K562 (cell line): ENCODE data around the gene RHEX. TPM values are rescaled to one million over a fixed set of nuclear protein-coding genes. Genes with fewer than 3 reads are reported as not detected.

Experiments used
- ATAC-seq: fragments of 200-7000 bp; cut with Tn5 transposase; 3 replicates; pipeline ENCODE4 v1.9.1; 2020; ENCODE audit warnings: moderate library complexity
- BruUV-seq: library from RNA; stranded (reverse); fragments of 400-500 nt; replicated peaks from 2 replicates; lab custom pipeline; 2021; lab: Mats Ljungman, UMichigan
- CTCF ChIA-PET: fragments of 300-600 bp; formaldehyde crosslinking; extraction: SDS; loops from one replicate; lab custom pipeline; 2021; ENCODE audit warnings: low intra/inter-chr PET ratio; lab: Yijun Ruan, JAX
- POLR2A ChIA-PET: fragments of 300-600, 350-650 bp; sonication (Branson Sonifier 250); formaldehyde crosslinking; extraction: SDS; loops from one replicate; lab custom pipeline; 2021; ENCODE audit warnings: antibody characterized with exemption, inconsistent platforms; lab: Yijun Ruan, JAX
- DNase-seq, 4 experiments: peaks; one replicate each; pipeline versions ENCODE4 v3.0.0 to v3.0.0-alpha.2; 2011 to 2018; ENCODE audit warnings: low spot score in 3 of 4, mixed read lengths in 3 of 4; ENCODE audit errors: extremely low read depth in 1 of 4
- FAIRE-seq: peaks from 2 replicates; lab custom pipeline; 2011; peaks lifted over from hg19 to GRCh38; lab: Jason Lieb, UNC
- H2AFZ ChIP-seq: 2 replicates; pipeline ENCODE4 v1.6.0; 2011; ENCODE audit warnings: low read depth, low read length, control low read depth, inconsistent platforms
- H3K27ac ChIP-seq: fragments of 200-600 bp; 3 replicates; pipeline ENCODE4 v1.8.0; 2011; ENCODE audit warnings: low read depth, mild to moderate bottlenecking, control low read depth, inconsistent platforms, low read length, moderate library complexity, mixed read lengths; ENCODE audit errors: extremely low read depth
- H3K27me3 ChIP-seq, 2 experiments: fragments of 300-600 bp in 1 of 2; 2 replicates in 1 of 2; 3 replicates in 1 of 2; pipeline versions ENCODE4 v1.6.0 to v1.8.0; 2011; ENCODE audit warnings: inconsistent platforms in 2 of 2, low read length in 2 of 2, mild to moderate bottlenecking in 1 of 2, mixed read lengths in 1 of 2, moderate library complexity in 1 of 2; ENCODE audit not compliant: control insufficient read depth in 2 of 2, insufficient read depth in 2 of 2
- H3K36me3 ChIP-seq: fragments of 300-600 bp; 3 replicates; pipeline ENCODE4 v1.8.0; 2011; ENCODE audit warnings: mild to moderate bottlenecking, low read length, inconsistent platforms; ENCODE audit not compliant: control insufficient read depth, insufficient read depth
- H3K4me1 ChIP-seq, 2 experiments: fragments of 200-600 bp in 1 of 2; replicated peaks in 1 of 2; 2 replicates in 1 of 2; 3 replicates in 1 of 2; pipeline versions ENCODE4 v1.5.1 to v1.8.0; 2011; ENCODE audit warnings: inconsistent platforms in 2 of 2, low read length in 2 of 2, mild to moderate bottlenecking in 1 of 2, mixed read lengths in 1 of 2, moderate library complexity in 1 of 2; ENCODE audit not compliant: control insufficient read depth in 2 of 2, insufficient read depth in 2 of 2
- H3K4me2 ChIP-seq: 2 replicates; pipeline ENCODE4 v1.6.1; 2011; ENCODE audit warnings: low read length, control low read depth, inconsistent platforms, mixed read lengths; ENCODE audit not compliant: insufficient read depth
- H3K4me3 ChIP-seq: fragments of 200-600 bp; sonication (generic), shearing (Covaris generic); 2 replicates; pipeline ENCODE4 v1.5.1; 2016; ENCODE audit warnings: control low read depth, inconsistent platforms
- H3K79me2 ChIP-seq: fragments of 200-600 bp; 3 replicates; pipeline ENCODE4 v1.8.0; 2011; ENCODE audit warnings: low read length, inconsistent platforms; ENCODE audit not compliant: control insufficient read depth, insufficient read depth
- H3K9ac ChIP-seq, 2 experiments: 2 replicates each; pipeline versions ENCODE4 v1.6.0 to v1.6.1; 2011; ENCODE audit warnings: low read depth in 2 of 2, low read length in 2 of 2, control low read depth in 1 of 2, inconsistent platforms in 1 of 2, mild to moderate bottlenecking in 1 of 2, mixed read lengths in 1 of 2; ENCODE audit not compliant: insufficient read depth in 1 of 2
- H3K9me1 ChIP-seq: one replicate; pipeline ENCODE4 v1.6.0; 2011; ENCODE audit warnings: inconsistent platforms, mild to moderate bottlenecking, low read length, moderate library complexity; ENCODE audit not compliant: control insufficient read depth, insufficient read depth
- H3K9me3 ChIP-seq: replicated peaks from 2 replicates; pipeline ENCODE4 v1.5.1; 2011; ENCODE audit warnings: low read depth, low read length, inconsistent platforms; ENCODE audit not compliant: control insufficient read depth, insufficient read depth
- H4K20me1 ChIP-seq: replicated peaks from 2 replicates; pipeline ENCODE4 v1.6.1; 2011; ENCODE audit warnings: low read length, inconsistent platforms, mixed read lengths; ENCODE audit not compliant: control insufficient read depth, insufficient read depth
- DDX20 ChIP-seq: fragments of 450-650 bp; IDR thresholded peaks from 2 replicates; pipeline ENCODE4 v1.6.1; 2016; ENCODE audit warnings: missing genetic modification characterization, low read depth, mild to moderate bottlenecking, missing compliant biosample characterization, moderate library complexity
- FOXK2 ChIP-seq, 2 experiments: fragments of 450-650 bp; IDR thresholded peaks in 1 of 2; conservative IDR thresholded peaks in 1 of 2; 2 replicates each; pipeline ENCODE4 v1.6.1; 2016; ENCODE audit warnings: low read depth in 2 of 2, mild to moderate bottlenecking in 1 of 2
- HNRNPL ChIP-seq: fragments of 200-400 bp; formaldehyde crosslinking; IDR thresholded peaks from 2 replicates; pipeline ENCODE4 v1.6.1; 2017; ENCODE audit warnings: low read depth, mild to moderate bottlenecking, low read length
- MEIS2 ChIP-seq: fragments of 450-650 bp; IDR thresholded peaks from 2 replicates; pipeline ENCODE4 v1.6.1; 2014; ENCODE audit warnings: mild to moderate bottlenecking; ENCODE audit not compliant: partially characterized antibody
- NFATC3 ChIP-seq: fragments of 450-650 bp; IDR thresholded peaks from 2 replicates; pipeline ENCODE4 v1.6.1; 2017; ENCODE audit warnings: mild to moderate bottlenecking
- TARDBP ChIP-seq: fragments of 450-650 bp; IDR thresholded peaks from 2 replicates; pipeline ENCODE4 v1.6.1; 2016
- TRIM24 ChIP-seq, 2 experiments: fragments of 450-650 bp; IDR thresholded peaks; 2 replicates each; pipeline ENCODE4 v1.6.1; 2016
- ZNF696 ChIP-seq: fragments of 250-450 bp; sonication (Bioruptor Pico); conservative IDR thresholded peaks from 2 replicates; pipeline ENCODE4 v1.4.0; 2020; ENCODE audit warnings: mild to moderate bottlenecking, moderate library complexity
- ZNF79 ChIP-seq: fragments of 250-450 bp; sonication (Bioruptor Pico); IDR thresholded peaks from 2 replicates; pipeline ENCODE4 v1.4.0; 2020; ENCODE audit warnings: low read depth, mild to moderate bottlenecking, moderate library complexity
- WGBS: fragments of 100-300 bp; shearing (Covaris generic); methylation state at CpG from one replicate; pipeline ENCODE4 v1.1.6; 2016; ENCODE audit warnings: low coverage, mixed read lengths; ENCODE audit not compliant: insufficient coverage; ENCODE audit errors: missing lambda C conversion rate; 5-methylcytosine and 5-hydroxymethylcytosine counted together
- in situ Hi-C: fragments of 300-500 bp; cut with MboI; formaldehyde crosslinking; loops from 4 replicates; pipeline ENCODE4 v1.15.0; 2018; ENCODE audit warnings: inconsistent platforms, mixed read lengths
- intact Hi-C: fragments of 100-400 bp; cut with micrococcal nuclease; formaldehyde crosslinking; loops from 2 replicates; pipeline ENCODE4 v1.14.2; 2022
- polyA plus RNA-seq, 8 experiments: library from polyadenylated mRNA; depleted of rRNA in 4 of 8; stranded (reverse) in 5 of 8; unstranded in 3 of 8; fragments of >200 nt; fragmentation: Nextera tagmentation in 2 of 8; fragmentation: Illumina TruSeq in 1 of 8; extraction: Ambion mirVana in 2 of 8; extraction: Trizol in 1 of 8; gene quantifications; 2 replicates each; pipeline versions ENCODE4 v1.2.1 to v1.2.3, GENCODE V29; 2011 to 2014; ENCODE audit warnings: inconsistent platforms in 1 of 8, missing spikeins in 1 of 8
- total RNA-seq, 7 experiments: library from RNA; depleted of rRNA in 6 of 7; stranded (reverse); fragments of >200 nt in 6 of 7; fragmentation: Illumina TruSeq in 2 of 7; extraction: Trizol in 2 of 7; gene quantifications; 2 replicates each; pipeline versions ENCODE4 v1.2.1 to v1.2.3, GENCODE V29; 2011 to 2021; ENCODE audit warnings: low replicate concordance in 1 of 7

RHEX gene
- total and polyA plus RNA-seq, 9 of the 15 experiments (the other 6 are each of a cell fraction or from before 2014, with no cell fraction given): not detected

- no peak for DNase-seq
- Histone ChIP-seq H3K36me3 (no peaks in the 10 kb centered on the region), H3K9me1 (no peaks in the 10 kb centered on the region), H3K79me2 (no peaks in the 10 kb centered on the region), H4K20me1 (no peaks in the 10 kb centered on the region), H3K9ac (no peak overlapping the region), H3K27me3 (peaks cover 46 to 55% of the 10 kb centered on the region in 2 experiments), H3K4me1 (no peaks in the 10 kb centered on the region), H2AFZ (no peak overlapping the region), H3K27ac (no peak overlapping the region), H3K9me3 (no peaks in the 10 kb centered on the region), H3K4me2 (no peak overlapping the region), H3K4me3 (no peak overlapping the region)
- intact Hi-C loops: no loop called here
- CTCF ChIA-PET: no interaction called here
- TF ChIP-seq HNRNPL: no peak
- TF ChIP-seq FOXK2 (conservative IDR thresholded peaks at IDR 0.05 in 1 of 2, IDR thresholded peaks at IDR 0.05 in 1 of 2; ENCODE audit: low read depth in 2 of 2): no peak
- TF ChIP-seq MEIS2: no peak
- TF ChIP-seq TARDBP: no peak
- no peak for TF ChIP-seq TRIM24 (IDR thresholded peaks at IDR 0.05)
- no peak for TF ChIP-seq ZNF79 (CRISPR knock-in tag)
- TF ChIP-seq ZNF696 (CRISPR knock-in tag): no peak
- no peak for TF ChIP-seq NFATC3
- no peak for TF ChIP-seq DDX20 (tag)
- WGBS: 0% methylated on average over 3 of the region's 3 CpGs
- in situ Hi-C loops: no loop called here
- no peak for ATAC-seq
- POLR2A ChIA-PET: no interaction called here
- no peak for FAIRE-seq
- BruUV-seq: no TSS peak
Observed at GRCh38 chr1:206142011-206142410, 89.0 kb downstream of the RHEX start.
